GM23248 (cell line): ENCODE measurements around the gene MFAP3L. TPM values are rescaled to one million over a fixed set of nuclear protein-coding genes. Genes with fewer than 3 reads are reported as not detected.

Experiments used
- DNase-seq: peaks from one replicate; pipeline ENCODE4 v3.0.0-alpha.2; 2015
- H2AFZ ChIP-seq: fragments of 200-600 bp; sonication (generic); 2 replicates; pipeline ENCODE4 v1.6.1; 2016; ENCODE audit warnings: antibody characterized with exemption
- H3F3A ChIP-seq: fragments of 200-600 bp; sonication (generic); 2 replicates; pipeline ENCODE4 v1.6.1; 2016; ENCODE audit warnings: mild to moderate bottlenecking, antibody characterized with exemption, mixed run types; ENCODE audit not compliant: insufficient read depth
- H3K27ac ChIP-seq: fragments of 200-600 bp; sonication (generic); 2 replicates; pipeline ENCODE4 v1.5.1; 2016; ENCODE audit warnings: mild to moderate bottlenecking
- H3K27me3 ChIP-seq: fragments of 200-600 bp; sonication (generic); replicated peaks from 2 replicates; pipeline ENCODE4 v1.6.1; 2016; ENCODE audit warnings: mild to moderate bottlenecking; ENCODE audit not compliant: insufficient read depth
- H3K36me3 ChIP-seq: fragments of 200-600 bp; sonication (generic); 2 replicates; pipeline ENCODE4 v1.6.1; 2016; ENCODE audit warnings: low read depth, mild to moderate bottlenecking
- H3K4me1 ChIP-seq: fragments of 200-600 bp; sonication (generic); 2 replicates; pipeline ENCODE4 v1.6.1; 2016; ENCODE audit warnings: mild to moderate bottlenecking; ENCODE audit not compliant: insufficient read depth
- H3K4me2 ChIP-seq: fragments of 200-600 bp; sonication (generic); one replicate; pipeline ENCODE4 v1.6.1; 2016; ENCODE audit warnings: mild to moderate bottlenecking; ENCODE audit not compliant: unreplicated experiment
- H3K4me3 ChIP-seq: fragments of 200-600 bp; sonication (generic); 2 replicates; pipeline ENCODE4 v1.5.1; 2016; ENCODE audit warnings: mild to moderate bottlenecking
- H3K79me2 ChIP-seq: fragments of 200-600 bp; sonication (generic); 2 replicates; pipeline ENCODE4 v1.6.1; 2016; ENCODE audit warnings: mild to moderate bottlenecking; ENCODE audit not compliant: insufficient read depth
- H3K9ac ChIP-seq: fragments of 200-600 bp; sonication (generic); 2 replicates; pipeline ENCODE4 v1.6.1; 2016; ENCODE audit warnings: mild to moderate bottlenecking
- H3K9me2 ChIP-seq: fragments of 200-600 bp; sonication (generic); 2 replicates; pipeline ENCODE4 v1.6.1; 2016; ENCODE audit warnings: mixed run types, mild to moderate bottlenecking, moderate library complexity; ENCODE audit not compliant: insufficient read depth
- H3K9me3 ChIP-seq: fragments of 200-600 bp; sonication (generic); one replicate; pipeline ENCODE4 v1.6.1; 2017; ENCODE audit warnings: low read depth
- H4K20me1 ChIP-seq: fragments of 200-600 bp; sonication (generic); 2 replicates; pipeline ENCODE4 v1.6.0; 2016; ENCODE audit not compliant: insufficient read depth
- EZH2 ChIP-seq: fragments of 200-600 bp; sonication (generic); IDR thresholded peaks from 2 replicates; pipeline ENCODE4 v1.6.1; 2018; ENCODE audit warnings: antibody characterized with exemption, mild to moderate bottlenecking; ENCODE audit not compliant: insufficient read depth, poor library complexity, severe bottlenecking
- EZH2phosphoT487 ChIP-seq: fragments of 200-600 bp; sonication (generic); IDR thresholded peaks from 2 replicates; pipeline ENCODE4 v1.6.1; 2018; ENCODE audit warnings: antibody characterized with exemption, moderate library complexity, mild to moderate bottlenecking, low read depth; ENCODE audit not compliant: insufficient read depth
- WGBS, 2 experiments: methylation state at CpG; one replicate each; pipeline ENCODE4 v1.1.6; 2015 to 2017; ENCODE audit warnings: low lambda C conversion rate in 2 of 2, low coverage in 1 of 2; ENCODE audit errors: missing lambda C conversion rate in 2 of 2; 5-methylcytosine and 5-hydroxymethylcytosine counted together
- in situ Hi-C: fragments of 300-500 bp; cut with MboI; formaldehyde crosslinking; loops from 2 replicates; pipeline ENCODE4 v1.15.0; 2020
- polyA plus RNA-seq: library from polyadenylated mRNA; unstranded; fragments of >200 nt; fragmentation: Nextera tagmentation; extraction: Ambion mirVana; gene quantifications from 2 replicates; pipeline ENCODE4 v1.2.1, GENCODE V29; 2016
- total RNA-seq: library from RNA; depleted of rRNA; stranded (reverse); fragments of >200 nt; shearing (Covaris generic); gene quantifications from 2 replicates; pipeline ENCODE4 v1.2.3, GENCODE V29; 2014

MFAP3L gene
- total and polyA plus RNA-seq, 2 experiments from 2014 or later: 6.4 to 20.8 TPM

DNA sequence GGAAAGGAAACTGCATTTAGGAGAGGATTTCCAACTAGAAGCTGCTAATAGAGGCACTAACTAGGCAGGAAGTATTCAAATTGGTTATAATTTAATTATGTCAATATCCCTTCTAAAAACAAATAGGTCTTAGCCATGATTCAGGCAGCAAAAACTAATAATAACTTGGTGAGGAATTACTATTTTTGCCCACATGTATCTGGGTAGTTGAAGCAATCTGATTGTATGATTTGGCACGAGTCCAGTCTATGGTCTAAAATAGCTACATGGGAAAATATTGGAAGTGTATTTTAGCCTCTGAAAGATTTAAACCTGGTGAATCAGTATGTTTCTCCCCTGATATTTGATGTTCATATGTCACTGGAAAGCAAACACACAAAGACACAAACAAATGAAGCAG is 62.2 kb downstream of the MFAP3L start:
- H4K20me1 ChIP-seq: no peaks in the 10 kb centered on the region
- no peaks in the 10 kb centered on the region for H3K36me3 ChIP-seq
- no peaks in the 10 kb centered on the region for H3K9me2 ChIP-seq
- H3K4me3 ChIP-seq: no peak overlapping the region
- H2AFZ ChIP-seq: no peak overlapping the region
- peaks cover 6% of the 10 kb centered on the region; the same call in 1 of the 2 replicates for H3K4me1 ChIP-seq
- peaks cover 6% of the 10 kb centered on the region for H3F3A ChIP-seq
- DNase-seq: peak; percentile 7
- in situ Hi-C loops: no loop called here
- no peaks in the 10 kb centered on the region for H3K27me3 ChIP-seq
- no peak overlapping the region for H3K9ac ChIP-seq
- no peaks in the 10 kb centered on the region for H3K9me3 ChIP-seq
- no peak overlapping the region for H3K4me2 ChIP-seq
- no peak for TF ChIP-seq EZH2phosphoT487
- TF ChIP-seq EZH2: no peak
- no peak overlapping the region for H3K27ac ChIP-seq
- no peaks in the 10 kb centered on the region for H3K79me2 ChIP-seq
- 8 to 10% methylated on average over 1 of the region's 1 CpG for WGBS, 2 experiments

DNA sequence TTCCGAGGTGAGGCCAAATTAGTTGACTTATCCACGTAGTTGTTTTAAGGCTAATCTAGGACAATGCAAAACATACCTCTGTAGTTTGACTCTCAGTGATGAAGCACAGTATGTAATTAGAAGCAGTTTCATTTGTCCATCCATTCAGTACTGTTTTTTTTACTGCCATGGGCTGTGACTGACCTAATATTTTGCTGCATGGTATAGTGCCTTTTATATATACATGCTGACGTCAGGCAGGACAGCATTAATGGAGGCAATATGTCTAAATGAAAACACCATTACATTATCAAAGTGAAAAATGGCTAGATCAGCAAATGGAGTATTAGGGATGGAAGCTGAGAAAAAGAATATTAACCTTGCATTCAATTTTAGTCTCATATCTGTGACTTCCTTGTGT is 66.9 kb downstream of the MFAP3L start:
- Histone ChIP-seq H3K4me3 (no peak overlapping the region), H3K36me3 (no peaks in the 10 kb centered on the region), H3K9me3 (no peaks in the 10 kb centered on the region), H3K27ac (no peak overlapping the region), H2AFZ (no peak overlapping the region), H3K4me2 (no peak overlapping the region), H3F3A (no peaks in the 10 kb centered on the region), H4K20me1 (no peaks in the 10 kb centered on the region), H3K9me2 (no peaks in the 10 kb centered on the region), H3K9ac (no peak overlapping the region), H3K27me3 (peaks cover 4% of the 10 kb centered on the region; the same call in 1 of the 2 replicates), H3K4me1 (0 out of 2 replicates have a peak, but pooled peaks cover 6% of the 10 kb centered on the region), H3K79me2 (no peaks in the 10 kb centered on the region)
- 34 to 45% methylated on average over 3 of the region's 3 CpGs for WGBS, 2 experiments
- in situ Hi-C loops: no loop called here
- no peak for DNase-seq
- TF ChIP-seq EZH2 (no peak), EZH2phosphoT487 (no peak)

DNA sequence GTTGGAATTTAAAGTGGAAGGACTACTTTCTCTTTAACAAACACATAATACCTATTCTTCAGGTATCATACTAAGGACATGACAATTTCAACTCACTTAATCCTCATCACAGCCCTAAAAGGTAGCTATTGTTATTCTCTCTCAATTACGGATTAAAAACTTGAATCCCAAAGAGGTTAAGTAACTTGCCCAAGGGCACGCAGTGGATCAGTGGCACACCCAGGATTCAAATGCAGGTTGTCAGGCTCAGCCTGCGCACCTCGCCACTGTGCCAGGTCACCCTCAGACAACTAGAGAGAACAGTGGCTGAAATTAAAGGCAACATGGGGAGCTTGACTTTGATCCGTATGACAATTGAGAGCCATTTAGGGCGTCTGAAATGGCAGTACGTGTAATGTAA is 67.6 kb downstream of the MFAP3L start:
- Histone ChIP-seq H3K27ac (no peak overlapping the region), H4K20me1 (no peaks in the 10 kb centered on the region), H2AFZ (no peak overlapping the region), H3K79me2 (no peaks in the 10 kb centered on the region), H3K36me3 (no peaks in the 10 kb centered on the region), H3F3A (no peaks in the 10 kb centered on the region), H3K4me1 (0 out of 2 replicates have a peak, but pooled peaks cover under 1% of the 10 kb centered on the region), H3K9me3 (no peaks in the 10 kb centered on the region), H3K4me2 (no peak overlapping the region), H3K27me3 (peaks cover 4% of the 10 kb centered on the region; the same call in 1 of the 2 replicates), H3K9me2 (no peaks in the 10 kb centered on the region), H3K9ac (no peak overlapping the region), H3K4me3 (no peak overlapping the region)
- no peak for TF ChIP-seq EZH2
- no peak for TF ChIP-seq EZH2phosphoT487
- 58 to 63% methylated on average over 7 of the region's 7 CpGs for WGBS, 2 experiments
- DNase-seq: no peak
- in situ Hi-C loops: no loop called here

DNA sequence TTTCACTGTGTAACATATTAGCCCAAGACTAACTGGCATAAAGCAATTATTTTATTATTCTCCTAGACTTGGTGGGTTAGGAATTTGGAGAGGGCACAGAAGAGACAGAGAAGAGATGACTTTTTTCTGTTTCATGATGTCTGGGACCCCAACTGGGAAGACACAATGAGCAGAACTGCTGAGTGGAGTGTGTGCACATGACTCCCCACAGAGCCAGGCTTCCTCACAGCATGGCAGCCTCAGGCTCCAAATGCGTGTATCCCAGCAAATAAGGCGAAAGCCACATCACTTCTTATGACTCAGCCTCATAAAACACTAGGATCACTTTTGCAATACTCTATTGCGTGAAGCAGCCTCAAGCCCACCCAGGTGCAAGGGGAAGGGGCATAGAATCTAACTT is 68.4 kb downstream of the MFAP3L start:
- H3K27me3 ChIP-seq: peaks cover 4% of the 10 kb centered on the region; the same call in 1 of the 2 replicates
- no peaks in the 10 kb centered on the region for H3K4me1 ChIP-seq
- no peak overlapping the region for H3K4me3 ChIP-seq
- no peak overlapping the region for H3K9ac ChIP-seq
- in situ Hi-C loops: no loop called here
- no peaks in the 10 kb centered on the region for H3K9me2 ChIP-seq
- no peaks in the 10 kb centered on the region for H3K9me3 ChIP-seq
- no peaks in the 10 kb centered on the region for H3F3A ChIP-seq
- H2AFZ ChIP-seq: no peak overlapping the region
- 24 to 30% methylated on average over 3 of the region's 3 CpGs for WGBS, 2 experiments
- H4K20me1 ChIP-seq: no peaks in the 10 kb centered on the region
- TF ChIP-seq EZH2phosphoT487 (no peak), EZH2 (no peak)
- H3K79me2 ChIP-seq: no peaks in the 10 kb centered on the region
- no peak overlapping the region for H3K27ac ChIP-seq
- H3K36me3 ChIP-seq: no peaks in the 10 kb centered on the region
- peak; percentile 20 for DNase-seq
- no peak overlapping the region for H3K4me2 ChIP-seq
